ENCODE data around the gene RBMX.

GRCh38 chrX:136880003-136880451, 498 bp downstream of the RBMX start:
- no peak for TF ChIP-seq CTCF (IDR thresholded peaks at IDR 0.05; ENCODE audit: insufficient read depth, low read length, poor library complexity, severe bottlenecking)
- no peak for TF ChIP-seq EZH2phosphoT487 (conservative IDR thresholded peaks at IDR 0.05; ENCODE audit: low read length)
